Measurements from ENCODE around the gene HCAR2. TPM values are rescaled to one million over a fixed set of nuclear protein-coding genes. Genes with fewer than 3 reads are reported as not detected.
"Not testable (repeated sequence)": the region's sequence is repeated elsewhere in the genome, so short reads cannot be mapped to it uniquely, and the experiment has no call there.

Gene HCAR2
- total and polyA plus RNA-seq, 8 donors: 0.18 to 8.2 (median 2.6) TPM; not detected in 3

GRCh38 chr12:122684297-122684813 lies 18.8 kb downstream of the HCAR2 start:
- H3K4me1 ChIP-seq: peaks cover 0 to 10% (median 2%) of the 10 kb centered on the region in 4 donors
- 53 to 67% (median 58%) methylated on average over 5 of the region's 5 CpGs for WGBS, 5 donors
- TF ChIP-seq POLR2A (IDR thresholded peaks at IDR 0.05) (no peak), CTCF (IDR thresholded peaks at IDR 0.05) (no peak), EP300 (IDR thresholded peaks at IDR 0.05) (no peak), POLR2AphosphoS5 (IDR thresholded peaks at IDR 0.05) (no peak)
- H3K27me3 ChIP-seq: no peaks in the 10 kb centered on the region
- intact Hi-C loops (cut with DNase I; ENCODE audit: low total_unique reads): no loop called here
- no peaks in the 10 kb centered on the region for H3K36me3 ChIP-seq
- H3K9me3 ChIP-seq: no peaks in the 10 kb centered on the region
- H3K4me3 ChIP-seq: no peak overlapping the region
- no peak for DNase-seq
- peak overlapping the region in 1 of 5 donors; percentile 20 for H3K27ac ChIP-seq

GRCh38 chr12:122681814-122682213 lies 21.3 kb downstream of the HCAR2 start:
- H3K36me3 ChIP-seq: no peaks in the 10 kb centered on the region
- 79 to 88% (median 83%) methylated on average over 4 of the region's 4 CpGs for WGBS, 5 donors
- DNase-seq: no peak
- TF ChIP-seq POLR2A (IDR thresholded peaks at IDR 0.05) (no peak), POLR2AphosphoS5 (IDR thresholded peaks at IDR 0.05) (no peak)
- no peaks in the 10 kb centered on the region for H3K9me3 ChIP-seq
- H3K27me3 ChIP-seq: no peaks in the 10 kb centered on the region
- no peak overlapping the region for H3K4me3 ChIP-seq
- intact Hi-C loops (cut with DNase I; ENCODE audit: low total_unique reads): no loop called here
- H3K27ac ChIP-seq: no peak overlapping the region
- H3K4me1 ChIP-seq: peaks cover 0 to 10% (median 5%) of the 10 kb centered on the region in 4 donors

DNA sequence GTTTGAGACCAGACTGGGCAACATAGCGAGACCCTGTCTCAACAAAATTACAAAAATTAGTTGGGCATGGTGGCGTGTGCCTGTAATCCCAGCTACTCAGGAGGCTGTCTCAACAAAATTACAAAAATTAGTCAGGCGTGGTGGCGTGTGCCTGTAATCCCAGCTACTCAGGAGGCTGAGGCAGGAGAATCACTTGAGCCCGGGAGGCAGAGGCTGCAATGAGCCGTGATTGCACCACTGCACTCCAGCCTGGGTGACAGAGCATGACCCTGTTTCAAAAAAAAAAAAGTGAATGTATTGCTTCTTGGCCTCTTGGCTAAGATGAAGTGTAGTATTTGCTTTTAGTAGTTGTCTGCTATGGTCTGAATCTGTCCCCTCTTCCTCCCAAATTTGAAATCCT lies 22.2 kb downstream of the HCAR2 start:
- 80 to 97% (median 87%) methylated on average over 6 of the region's 6 CpGs for WGBS, 5 donors
- intact Hi-C loops (cut with DNase I; ENCODE audit: low total_unique reads): not testable (repeated sequence)

GRCh38 chr12:122676781-122677180 lies 26.4 kb downstream of the HCAR2 start:
- H3K27me3 ChIP-seq; H3K36me3 ChIP-seq; H3K27ac ChIP-seq; H3K4me3 ChIP-seq; intact Hi-C loops (cut with DNase I; ENCODE audit: low total_unique reads); H3K4me1 ChIP-seq; DNase-seq; H3K9me3 ChIP-seq: not testable (repeated sequence)
- 93 to 99% (median 97%) methylated on average over 22 to 32 of the region's 32 CpGs for WGBS, 5 donors

More for the DNA sequence above, 22.2 kb downstream of the HCAR2 start:
- H3K27ac ChIP-seq, H3K4me1 ChIP-seq, H3K27me3 ChIP-seq, H3K9me3 ChIP-seq, DNase-seq, H3K36me3 ChIP-seq, H3K4me3 ChIP-seq: not testable (repeated sequence)

GRCh38 chr12:122676015-122676414 lies 27.1 kb downstream of the HCAR2 start:
- intact Hi-C loops (cut with DNase I; ENCODE audit: low total_unique reads); H3K27ac ChIP-seq; DNase-seq; H3K4me3 ChIP-seq; H3K36me3 ChIP-seq; H3K27me3 ChIP-seq; H3K9me3 ChIP-seq; H3K4me1 ChIP-seq: not testable (repeated sequence)
- WGBS, 5 donors: 82 to 86% (median 85%) methylated on average over 8 of the region's 8 CpGs

- DNase-seq: no peak
- no peak overlapping the region for H3K4me3 ChIP-seq
- peaks cover 0 to 5% (median 0%) of the 10 kb centered on the region in 4 donors for H3K4me1 ChIP-seq
- TF ChIP-seq POLR2A (IDR thresholded peaks at IDR 0.05) (no peak), CTCF (IDR thresholded peaks at IDR 0.05) (no peak), EP300 (IDR thresholded peaks at IDR 0.05) (no peak), POLR2AphosphoS5 (IDR thresholded peaks at IDR 0.05) (no peak)
- intact Hi-C loops (cut with DNase I; ENCODE audit: low total_unique reads): no loop called here
- WGBS, 5 donors: 72 to 88% (median 82%) methylated on average over 2 of the region's 2 CpGs
- H3K27ac ChIP-seq: no peak overlapping the region
- no peaks in the 10 kb centered on the region for H3K36me3 ChIP-seq
- no peaks in the 10 kb centered on the region for H3K27me3 ChIP-seq
- H3K9me3 ChIP-seq: no peaks in the 10 kb centered on the region
Observed at GRCh38 chr12:122672515-122672914, 30.6 kb downstream of the HCAR2 start.
